NCI-H128 (cell line): ENCODE results near the gene CALB2.
"Not testable (repeated sequence)": the region's sequence is repeated elsewhere in the genome, so short reads cannot be mapped to it uniquely, and the experiment has no call there.

Source experiments
- DNase-seq: peaks from one replicate; lab custom pipeline; 2025; ENCODE audit not compliant: unreplicated experiment; lab: John Stamatoyannopoulos, UW

CALB2 gene

DNA sequence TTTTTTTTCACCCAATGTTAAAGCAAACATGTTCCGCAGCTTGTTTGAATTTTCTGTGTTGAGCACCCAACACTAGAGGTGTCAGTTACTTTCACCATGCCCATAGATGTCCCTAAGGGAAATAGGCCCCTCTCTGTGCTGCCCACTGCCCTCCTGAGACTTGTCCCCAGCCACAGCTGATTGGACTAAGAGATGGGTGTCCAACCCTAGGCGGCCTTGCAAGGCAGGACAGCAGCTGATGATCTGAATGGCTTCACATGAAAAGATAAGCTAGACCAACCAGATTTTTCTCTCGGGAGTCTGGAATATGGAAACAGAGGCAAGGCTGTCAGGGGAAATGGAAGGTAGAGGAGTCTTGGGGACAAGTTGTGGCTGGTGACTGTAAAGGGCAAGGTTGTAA, 6.1 kb upstream of the CALB2 start:
- DNase-seq, result no peak

DNA sequence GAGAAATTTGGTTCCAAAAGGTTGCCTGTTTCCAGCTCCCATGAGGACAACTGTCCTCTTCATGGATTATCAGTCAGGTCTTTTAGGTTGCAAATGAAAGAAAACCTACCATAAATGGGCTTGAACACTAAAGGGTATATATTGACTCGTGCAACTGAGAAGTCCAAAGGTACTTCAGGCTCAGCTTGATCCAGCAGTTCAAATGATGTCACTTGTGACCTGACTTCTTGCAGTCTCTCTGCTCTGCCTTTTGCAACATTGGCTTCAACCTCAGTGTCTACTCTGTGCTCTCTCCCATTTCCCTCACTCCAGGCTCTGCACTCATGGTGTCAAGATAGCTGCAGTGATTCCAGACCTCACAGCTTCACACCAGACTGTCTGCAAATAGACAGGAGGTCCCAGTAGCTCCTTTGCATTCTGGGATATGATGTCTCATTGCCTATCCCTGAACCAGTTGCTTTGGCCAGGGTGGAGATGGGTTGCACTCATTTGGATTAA, 5.5 kb upstream of the CALB2 start:
- no peak for DNase-seq

DNA sequence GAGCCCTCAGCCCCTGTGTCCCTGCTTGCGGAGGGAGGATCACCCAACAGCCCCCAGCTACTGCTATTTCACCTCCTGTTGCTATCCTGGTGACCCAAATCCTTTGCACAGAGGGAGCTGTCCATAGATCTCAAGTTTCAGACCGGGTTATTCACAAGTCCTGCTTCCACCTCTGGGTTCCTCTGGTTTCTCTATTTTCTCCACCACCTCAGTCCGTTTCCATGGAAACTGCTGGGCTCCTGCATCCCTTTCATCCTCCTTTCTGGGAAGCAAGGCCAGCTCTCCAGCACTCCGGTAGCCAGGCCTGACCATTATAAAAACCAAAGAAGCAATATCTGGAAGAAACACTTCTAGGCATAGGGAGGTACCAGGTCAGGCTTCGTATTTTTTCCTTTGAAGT, 4.8 kb upstream of the CALB2 start:
- no peak for DNase-seq

DNA sequence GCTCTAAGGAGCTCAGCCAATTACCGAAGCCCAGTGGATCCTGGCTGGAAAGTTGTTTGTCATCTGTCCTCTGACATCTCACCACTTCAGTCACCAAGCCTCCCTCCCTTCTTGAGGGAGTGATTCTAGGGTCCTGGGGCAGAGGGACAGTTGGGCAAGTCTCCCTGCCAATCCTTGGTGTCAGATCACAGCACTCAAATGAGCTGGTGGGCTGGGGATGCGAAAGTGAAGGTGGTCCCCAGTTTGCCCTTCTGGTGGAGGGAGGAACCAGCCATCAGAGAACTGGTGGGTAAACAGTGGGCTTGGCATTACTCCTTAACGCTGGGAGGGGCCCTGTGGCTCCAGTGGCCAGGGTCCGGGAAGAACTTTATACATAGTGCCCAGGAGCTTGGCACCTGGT, 4.4 kb upstream of the CALB2 start:
- no peak for DNase-seq

DNA sequence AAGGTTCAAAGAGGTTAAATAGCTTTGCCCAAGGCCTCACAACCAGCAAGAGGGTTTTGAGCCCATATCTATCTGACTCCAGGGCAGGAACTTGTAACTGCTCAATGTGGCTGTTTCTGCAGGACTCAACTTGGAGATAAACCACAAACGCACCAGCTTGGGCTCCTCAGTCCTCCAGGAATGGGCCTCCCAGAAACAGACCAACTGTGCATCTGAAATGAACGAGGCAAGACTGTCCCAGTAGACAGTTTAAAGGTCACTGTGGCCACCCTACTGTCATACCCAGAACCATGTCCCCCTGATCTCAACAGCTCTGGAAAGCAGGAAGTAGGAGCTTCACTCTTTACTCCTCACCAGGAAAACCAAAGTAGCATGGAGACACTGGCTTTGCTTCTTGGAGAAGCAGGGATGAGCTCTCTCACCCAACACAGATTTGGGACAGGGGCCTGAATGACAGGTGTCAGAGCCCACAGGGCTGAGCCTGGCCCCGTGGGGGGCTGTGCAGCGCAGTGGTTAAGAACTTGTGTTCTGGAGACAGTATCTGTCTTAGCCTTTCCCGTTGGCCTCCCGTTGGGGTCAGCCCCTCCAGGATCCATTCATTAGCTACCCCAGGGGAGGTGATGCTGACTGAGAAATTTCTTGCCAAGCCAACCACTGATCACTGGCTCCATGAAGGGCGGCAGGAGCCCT, 2.3 kb upstream of the CALB2 start:
- no peak for DNase-seq

DNA sequence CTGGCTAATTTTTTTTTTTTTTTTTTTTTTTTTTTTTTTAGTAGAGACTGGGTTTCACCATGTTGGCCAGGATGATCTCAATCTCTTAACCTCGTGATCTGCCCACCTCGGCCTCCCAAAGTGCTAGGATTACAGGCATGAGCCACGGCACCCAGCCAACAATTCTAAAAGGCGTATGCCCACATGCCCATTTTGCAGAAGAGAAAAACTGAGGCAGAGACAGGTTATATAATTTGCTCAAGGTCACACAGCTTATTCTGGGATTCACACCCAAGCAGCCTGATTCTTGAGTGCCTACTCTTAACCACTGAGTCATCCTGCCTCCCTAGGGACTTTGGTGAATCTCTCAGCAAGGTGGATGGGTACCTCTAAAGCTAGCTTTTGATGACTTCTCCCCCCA, 1.6 kb upstream of the CALB2 start:
- DNase-seq, result not testable (repeated sequence)

DNA sequence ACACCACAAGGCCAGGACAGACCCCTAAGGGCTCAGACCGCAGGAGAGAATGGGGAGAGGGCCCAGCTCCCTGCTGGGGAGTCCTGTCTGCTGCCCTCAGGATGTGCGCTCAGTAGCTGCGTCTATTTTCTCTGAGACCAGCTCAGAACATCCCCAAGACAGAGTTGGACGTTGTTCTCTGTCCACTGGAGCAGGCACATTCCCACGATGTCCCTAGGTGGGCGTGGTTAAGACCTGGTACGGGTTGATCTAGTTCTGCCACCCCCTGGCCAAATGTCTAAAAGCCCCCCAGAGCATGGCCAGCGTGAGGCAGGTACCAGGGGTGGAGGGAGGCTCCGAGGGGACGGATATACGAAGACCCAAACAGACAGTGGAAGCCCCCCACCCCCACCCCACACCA, 842 bp upstream of the CALB2 start:
- DNase-seq, result no peak

DNA sequence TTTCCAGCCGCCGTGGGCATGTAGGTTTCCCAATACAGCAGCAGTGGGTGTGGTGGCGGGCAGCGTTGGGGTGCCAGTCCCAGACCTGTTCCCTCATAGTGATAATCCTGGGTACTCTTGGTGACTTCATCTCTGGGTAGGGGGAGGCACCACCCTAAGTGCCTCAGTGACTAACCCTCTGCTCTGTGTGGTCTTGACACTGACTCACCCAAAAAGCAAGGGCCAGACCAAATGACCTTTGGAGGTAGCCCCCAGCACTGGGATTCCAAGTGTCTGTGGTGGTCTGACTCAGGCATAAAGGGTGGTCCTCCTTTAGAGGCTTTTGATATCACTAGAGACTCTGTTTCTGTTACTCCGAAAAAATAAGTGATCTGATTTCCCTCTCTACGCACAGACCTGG, 908 bp downstream of the CALB2 start:
- DNase-seq, result no peak

DNA sequence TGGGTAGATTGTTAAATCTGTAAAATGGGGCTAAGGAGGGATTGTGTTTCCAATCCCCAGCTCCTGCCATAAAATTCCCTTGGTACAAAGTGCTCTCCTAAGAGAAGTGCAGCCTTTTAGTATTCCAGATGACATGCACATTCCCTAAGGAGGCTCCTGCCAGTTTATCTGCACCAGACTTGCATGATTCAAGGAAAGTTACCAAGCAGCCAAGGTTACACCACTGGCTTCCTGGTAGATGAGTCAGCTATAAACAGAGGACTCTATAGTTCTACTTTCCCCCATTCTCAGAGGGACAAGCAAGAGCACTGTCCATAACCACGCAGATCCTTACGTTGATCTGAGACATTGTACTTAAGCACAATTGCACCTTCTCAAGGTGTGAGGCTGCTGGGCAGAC, 1.9 kb downstream of the CALB2 start:
- no peak for DNase-seq

DNA sequence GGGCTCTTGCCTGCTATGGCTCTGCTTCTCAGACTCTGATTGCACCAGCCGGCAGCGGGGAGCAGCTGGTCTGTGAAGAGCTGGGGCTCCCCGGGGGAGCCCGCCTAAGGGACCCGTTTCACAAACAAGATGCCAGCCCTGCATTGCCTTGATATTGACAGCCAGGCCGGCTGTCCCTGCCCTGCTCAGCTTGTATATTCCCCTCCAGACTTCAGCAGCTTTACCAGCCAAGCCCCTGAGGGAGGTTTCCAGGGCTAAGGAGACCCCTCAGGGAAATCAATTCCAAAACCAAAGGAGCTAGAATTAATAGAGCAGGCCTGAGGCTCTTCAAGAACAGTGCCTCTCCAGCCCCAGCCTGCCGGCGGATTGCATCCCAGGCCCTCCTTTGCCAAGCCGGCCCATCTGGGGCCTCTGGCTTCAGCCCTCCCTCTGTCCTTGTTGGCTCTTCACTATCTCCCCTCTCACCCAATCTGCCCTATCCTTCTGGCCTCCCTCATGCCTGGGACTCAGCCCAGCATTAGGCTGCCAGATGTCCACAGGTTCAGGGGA, 5.7 kb downstream of the CALB2 start:
- DNase-seq, result no peak

DNA sequence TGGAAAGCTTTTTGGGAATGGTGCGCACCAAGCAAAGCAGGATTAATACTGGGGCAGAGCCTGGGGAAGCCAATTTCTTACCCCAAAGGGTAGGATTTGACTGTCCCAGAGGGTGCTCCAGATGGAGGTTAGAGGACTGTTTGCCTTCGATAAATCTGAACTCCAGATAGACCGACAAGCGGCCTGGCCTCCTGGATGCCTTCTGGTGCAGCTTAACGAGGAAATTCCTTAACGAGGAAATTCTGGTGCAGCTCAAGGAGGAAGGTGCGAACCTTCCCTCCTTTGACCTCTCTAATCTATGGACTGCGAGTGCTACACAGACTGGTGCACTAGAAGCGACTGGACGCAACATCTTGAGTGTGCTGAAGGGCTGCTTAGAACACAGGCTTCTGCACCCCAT, 6.5 kb downstream of the CALB2 start:
- DNase-seq, result no peak

DNA sequence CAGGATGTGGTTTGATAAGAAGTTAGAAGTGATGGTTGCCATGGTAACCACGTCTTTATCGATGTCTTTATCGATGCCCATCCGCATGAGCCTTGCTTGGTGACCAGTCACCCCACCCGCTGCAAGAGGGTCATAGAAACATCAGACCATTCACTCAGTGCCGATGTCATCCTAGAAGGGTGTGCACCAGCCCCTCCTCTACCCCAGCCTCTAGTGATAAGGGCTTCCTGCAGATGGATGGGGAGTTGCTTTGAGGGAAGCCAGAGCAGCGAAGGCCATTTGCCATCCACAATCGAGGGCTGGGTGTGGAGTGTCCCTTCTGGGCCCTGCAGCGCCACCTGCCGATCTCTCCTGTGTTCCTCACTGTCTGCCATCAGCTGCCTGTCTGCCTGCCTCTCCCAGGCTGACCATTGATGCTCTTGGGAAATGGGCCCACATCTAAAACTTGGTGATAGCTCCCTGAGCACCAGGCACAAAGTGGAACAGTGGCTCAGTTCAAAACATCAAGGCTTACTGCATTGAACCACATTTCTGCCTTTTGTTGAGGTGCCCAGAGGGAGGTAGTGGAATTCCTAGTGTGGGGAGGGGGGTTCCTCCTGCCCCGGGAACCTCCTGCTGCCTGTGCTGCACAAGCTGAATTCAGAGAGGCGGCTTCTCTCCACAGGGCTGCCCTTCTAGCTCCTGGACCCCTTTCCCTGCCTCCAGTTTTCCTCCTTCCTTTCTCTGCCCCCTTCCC, 8.9 kb downstream of the CALB2 start:
- DNase-seq, result no peak

DNA sequence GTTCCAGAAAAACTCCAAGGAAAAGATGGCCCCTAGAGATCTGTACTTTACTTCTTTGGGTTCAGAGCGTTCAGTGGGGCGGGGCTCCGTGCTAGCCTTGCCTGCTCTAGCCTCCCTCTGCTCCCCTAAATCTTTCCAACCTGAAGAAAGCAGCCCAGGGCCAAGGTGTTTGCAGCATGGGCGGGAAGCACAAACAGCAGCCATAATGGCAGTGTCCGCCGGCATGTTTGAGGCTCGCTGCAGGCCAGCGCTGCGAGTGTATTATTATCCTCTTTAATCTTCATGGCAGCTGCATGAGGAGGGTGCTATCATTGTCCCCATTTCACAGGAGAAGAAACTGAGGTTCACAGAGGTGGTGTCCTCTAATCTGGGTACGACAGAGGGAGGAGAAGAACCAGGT, 10.4 kb downstream of the CALB2 start:
- no peak for DNase-seq

DNA sequence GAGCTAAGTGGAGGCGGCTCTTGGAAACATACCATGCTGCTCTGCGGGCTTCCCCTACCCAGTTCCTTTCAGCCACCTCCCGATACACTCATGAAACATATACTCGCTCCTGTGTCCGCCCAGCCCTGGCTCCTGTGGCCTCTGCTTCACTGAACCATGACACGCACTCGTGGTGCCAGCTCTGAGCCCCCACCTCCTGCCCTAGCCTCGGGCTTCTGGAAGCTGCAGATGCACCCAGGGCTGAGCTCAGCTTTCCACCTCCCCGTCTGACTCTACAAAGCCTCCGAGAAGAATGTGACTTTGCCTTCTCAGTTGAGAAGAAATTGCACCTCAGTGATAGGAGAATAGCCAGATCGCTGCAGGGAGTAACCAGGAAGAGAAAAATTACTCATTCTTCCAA, 11.0 kb downstream of the CALB2 start:
- no peak for DNase-seq

DNA sequence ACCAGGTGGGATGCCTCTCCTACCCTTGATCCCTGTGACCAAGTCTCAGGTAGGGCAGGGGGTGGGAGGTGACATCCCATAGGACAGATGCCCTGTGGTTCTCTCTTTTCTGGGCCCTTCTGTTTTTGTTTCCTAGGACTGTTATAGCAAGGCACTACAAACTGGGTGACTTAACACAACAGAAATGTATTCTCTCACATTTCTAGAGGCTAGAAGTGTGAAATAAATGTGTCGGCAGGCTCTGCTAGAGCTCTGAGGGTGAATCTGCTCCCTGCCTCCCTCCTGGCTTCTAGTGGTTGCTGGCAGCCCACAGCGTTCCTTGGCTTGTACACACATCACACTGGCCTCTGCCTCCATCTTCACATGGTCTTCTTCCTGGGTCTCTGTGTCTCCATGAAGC, 12.7 kb downstream of the CALB2 start:
- DNase-seq, result no peak

DNA sequence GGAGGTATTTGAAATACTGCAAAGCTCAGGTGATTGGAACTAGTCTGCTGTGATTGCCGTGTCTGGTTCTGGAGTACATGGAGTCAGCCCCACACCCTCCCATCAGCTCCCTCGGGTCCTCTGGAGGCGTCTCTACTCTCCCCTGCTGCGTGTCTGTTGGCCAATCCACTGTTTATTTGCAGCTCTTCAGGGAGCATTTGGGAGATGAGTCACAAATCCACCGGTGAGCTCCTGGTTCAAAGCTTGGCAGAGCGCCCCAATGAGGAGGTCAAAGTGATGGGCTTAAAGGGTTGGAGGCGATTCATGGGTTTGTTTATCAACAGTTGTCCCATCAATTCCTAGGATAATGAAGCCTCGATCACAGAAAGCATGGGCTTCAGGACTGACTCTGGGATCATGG, 14.6 kb downstream of the CALB2 start:
- DNase-seq, result no peak

DNA sequence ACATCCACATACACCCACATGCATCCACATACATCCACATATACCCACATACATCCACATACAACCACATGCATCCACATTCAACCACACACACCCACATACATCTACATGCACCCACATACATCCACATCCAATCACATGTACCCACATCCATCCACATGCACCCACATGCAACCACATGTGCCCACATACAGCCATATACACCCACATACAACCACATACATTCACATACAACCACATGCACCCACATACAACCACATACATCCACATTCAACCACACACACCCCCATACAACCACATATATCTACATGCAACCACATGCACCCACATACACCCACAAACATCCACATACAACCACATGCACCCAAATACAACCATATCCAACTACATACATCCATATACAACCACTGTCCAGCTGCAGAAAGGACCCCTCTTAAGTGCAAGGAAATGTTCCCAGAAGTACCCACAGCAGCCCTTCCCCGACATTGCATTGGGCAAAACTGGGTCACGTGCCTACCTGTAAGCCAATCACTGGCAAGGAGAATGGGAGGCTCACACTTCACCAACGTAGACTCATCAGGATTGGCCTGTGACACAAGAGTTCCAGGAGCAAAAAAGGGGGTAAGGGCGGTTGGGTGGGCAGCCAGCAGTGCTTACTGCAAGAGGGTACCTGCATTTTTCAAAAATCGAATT, 18.1 kb downstream of the CALB2 start:
- no peak for DNase-seq

DNA sequence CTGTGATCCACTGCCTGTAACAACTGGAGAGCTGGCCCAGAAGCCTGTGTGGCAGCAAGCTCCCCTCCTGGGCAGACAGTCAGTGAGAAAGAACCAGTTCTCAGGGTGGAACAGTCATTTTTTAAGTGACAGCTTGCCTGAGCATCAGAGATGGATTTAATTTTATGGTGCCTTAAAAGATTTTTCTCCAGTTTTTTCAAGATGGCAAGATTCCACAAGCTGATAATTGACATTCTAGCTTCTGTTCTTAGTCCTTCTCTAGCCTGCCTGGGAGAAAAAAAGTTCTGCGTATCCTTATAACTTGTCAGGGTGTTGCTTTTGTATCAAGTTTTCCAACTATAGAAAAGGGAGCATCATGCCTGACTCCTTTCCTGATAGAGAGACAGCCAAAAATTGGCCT, 21.2 kb downstream of the CALB2 start:
- no peak for DNase-seq

DNA sequence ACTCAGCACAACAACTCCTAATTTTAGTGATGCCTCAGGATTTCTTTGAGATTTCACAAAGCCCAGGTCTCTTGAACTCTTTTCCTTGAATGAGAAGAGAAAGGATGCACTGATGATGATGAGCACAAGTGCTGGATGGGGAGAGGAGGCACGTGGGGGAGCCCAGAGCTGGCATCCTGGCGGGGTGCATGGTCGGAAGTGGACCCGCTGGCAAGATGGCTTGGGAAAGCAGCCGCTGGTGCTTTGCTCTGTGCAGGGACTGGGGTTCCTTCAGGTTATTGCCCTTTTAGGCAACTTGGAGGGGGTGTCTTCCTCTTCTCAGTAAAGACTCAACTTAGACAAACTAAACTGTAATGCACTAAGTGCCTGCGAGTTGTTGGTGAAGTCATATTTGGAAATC, 22.3 kb downstream of the CALB2 start:
- no peak for DNase-seq

DNA sequence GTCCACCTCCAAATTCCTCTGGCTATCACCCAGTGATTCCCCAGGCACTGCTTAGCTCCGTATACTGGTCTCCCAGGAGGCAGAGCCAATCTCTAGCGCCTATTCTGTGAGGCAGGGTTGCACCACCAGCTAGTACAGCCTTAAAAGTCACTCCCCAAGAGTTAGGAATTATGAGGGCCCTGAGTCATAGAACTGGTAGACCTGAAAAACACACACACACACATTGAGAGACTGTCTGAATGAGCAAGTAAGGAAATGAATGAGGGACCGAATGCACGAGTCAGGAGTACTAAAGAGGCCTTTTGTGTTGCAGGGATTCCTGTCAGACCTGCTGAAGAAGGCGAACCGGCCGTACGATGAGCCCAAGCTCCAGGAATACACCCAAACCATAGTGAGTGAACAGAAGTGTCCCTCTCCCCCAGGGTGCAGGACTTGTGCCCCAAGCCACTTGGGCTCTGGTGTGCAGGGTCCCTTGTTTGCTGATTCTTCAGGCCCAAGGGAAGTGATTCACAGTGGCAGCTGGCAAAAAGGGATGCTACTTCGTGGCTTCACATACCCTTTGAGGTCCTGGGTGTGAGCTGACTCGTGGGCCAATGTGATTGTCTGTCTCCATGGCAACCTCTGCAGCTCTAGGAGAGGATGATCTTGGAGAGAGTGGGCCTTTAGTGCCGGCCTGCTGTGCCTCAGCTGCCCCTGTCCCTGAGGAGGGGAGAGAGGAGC, 24.7 kb downstream of the CALB2 start:
- DNase-seq, result no peak

DNA sequence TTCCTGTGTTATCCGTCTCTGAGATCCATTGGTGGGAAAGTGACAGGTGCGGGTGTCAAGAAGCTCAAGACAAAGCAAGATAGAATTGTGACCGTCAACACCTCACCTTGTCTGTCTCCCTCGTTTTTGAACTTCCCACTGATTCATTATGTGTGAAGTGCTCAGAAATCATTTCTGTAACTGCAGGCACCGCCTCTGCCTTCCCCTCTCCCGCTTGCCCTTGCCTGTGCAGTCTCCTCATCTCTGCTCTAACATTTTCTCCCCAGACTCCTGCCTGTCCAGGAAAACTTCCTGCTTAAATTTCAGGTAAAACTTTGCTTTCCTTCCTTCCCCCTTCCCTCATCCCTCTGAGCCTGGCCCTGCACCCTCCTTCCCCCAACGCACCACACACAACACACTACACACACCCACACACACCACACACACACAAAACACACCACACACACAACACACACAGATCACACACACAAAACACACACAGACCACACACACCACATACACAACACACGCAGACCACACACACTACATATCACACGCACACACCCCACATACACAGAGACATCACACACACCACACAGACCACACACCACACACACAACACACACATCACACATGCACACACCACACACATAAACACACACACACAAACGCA, 25.7 kb downstream of the CALB2 start:
- no peak for DNase-seq
